ENCODE measurements around the gene TNK2. TPM values are rescaled to one million over a fixed set of nuclear protein-coding genes. Genes with fewer than 3 reads are reported as not detected.

Gene TNK2
- total and polyA plus RNA-seq, 2 of the 8 experiments (the other 6 are each of a cell fraction or from before 2014, with no cell fraction given): 10.4 to 33.9 TPM

- TF ChIP-seq CHD7 (IDR thresholded peaks at IDR 0.05; ENCODE audit: insufficient replicate concordance, low read length) (no peak), EGR1 (IDR thresholded peaks at IDR 0.05; ENCODE audit: borderline replicate concordance, low read depth, low read length) (0 out of 2 replicates have a peak, but pooled peaks have one; percentile 9), ZNF274 (IDR thresholded peaks at IDR 0.05; ENCODE audit: borderline replicate concordance, extremely low read depth, low read length) (no peak), SP1 (IDR thresholded peaks at IDR 0.05; ENCODE audit: low read depth, low read length) (peak; percentile 54; the same call in 1 of the 2 replicates), CTBP2 (IDR thresholded peaks at IDR 0.05; ENCODE audit: borderline replicate concordance, insufficient read depth, insufficient read length, low read length) (peak; percentile 46), HDAC6 (IDR thresholded peaks at IDR 0.05; ENCODE audit: low read depth, low read length) (no peak), MAX (IDR thresholded peaks at IDR 0.05) (peak; percentile 39), POLR2AphosphoS5 (IDR thresholded peaks at IDR 0.05; ENCODE audit: low read depth, low read length) (no peak), CREB1 (IDR thresholded peaks at IDR 0.05) (peak; percentile 54; the same call in 1 of the 2 replicates), TAF7 (optimal IDR thresholded peaks at IDR 0.05; ENCODE audit: borderline replicate concordance, low read depth, low read length) (peak; percentile 69), SIX5 (IDR thresholded peaks at IDR 0.05; ENCODE audit: low read depth, low read length) (no peak)
Observed at GRCh38 chr3:195850857-195851543, 57.4 kb downstream of the TNK2 start (continued).
